GM12878 (cell line): ENCODE results near the gene EMC1. TPM values are rescaled to one million over a fixed set of nuclear protein-coding genes. Genes with fewer than 3 reads are reported as not detected.

Source experiments
- BHLHE40 ChIP-seq, 2 experiments: fragments of 450-650 bp in 1 of 2; IDR thresholded peaks; 2 replicates each; pipeline ENCODE4 v1.6.1; 2011 to 2017; ENCODE audit warnings: low read depth in 2 of 2, borderline replicate concordance in 1 of 2, improper control_type of control experiment in 1 of 2, low read length in 1 of 2, mild to moderate bottlenecking in 1 of 2
- BRCA1 ChIP-seq: IDR thresholded peaks from 2 replicates; pipeline ENCODE4 v1.6.1; 2011; ENCODE audit warnings: low read depth, low read length, improper control_type of control experiment
- CBX3 ChIP-seq: fragments of 200-600 bp; sonication (generic); IDR thresholded peaks from 2 replicates; pipeline ENCODE4 v1.6.1; 2016; ENCODE audit warnings: low read depth, borderline replicate concordance
- CHD1 ChIP-seq: IDR thresholded peaks from 2 replicates; pipeline ENCODE4 v1.6.1; 2012; ENCODE audit warnings: low read depth, low read length, improper control_type of control experiment
- CUX1 ChIP-seq: IDR thresholded peaks from 2 replicates; pipeline ENCODE4 v1.6.1; 2012; ENCODE audit warnings: improper control_type of control experiment, low read depth, low read length; ENCODE audit not compliant: insufficient replicate concordance
- GATAD2B ChIP-seq: fragments of 450-650 bp; conservative IDR thresholded peaks from 2 replicates; pipeline ENCODE4 v1.6.1; 2017; ENCODE audit warnings: low read depth, mild to moderate bottlenecking, moderate library complexity
- HCFC1 ChIP-seq: fragments of 150-350 bp; IDR thresholded peaks from 2 replicates; pipeline ENCODE4 v1.6.1; 2014; ENCODE audit warnings: low read length
- IRF4 ChIP-seq: IDR thresholded peaks from 2 replicates; pipeline ENCODE4 v1.6.1; 2011; ENCODE audit warnings: low read depth, low read length
- KLF5 ChIP-seq: fragments of 450-650 bp; IDR thresholded peaks from 2 replicates; pipeline ENCODE4 v1.6.1; 2014; ENCODE audit warnings: mild to moderate bottlenecking; ENCODE audit not compliant: partially characterized antibody
- MYC ChIP-seq: IDR thresholded peaks from 2 replicates; pipeline ENCODE4 v1.6.1; 2011; ENCODE audit warnings: mild to moderate bottlenecking, low read length, moderate library complexity, inconsistent platforms; ENCODE audit not compliant: insufficient read depth, insufficient replicate concordance, insufficient read length, severe bottlenecking
- NFXL1 ChIP-seq: fragments of 450-650 bp; IDR thresholded peaks from 2 replicates; pipeline ENCODE4 v1.6.1; 2017; ENCODE audit warnings: antibody characterized with exemption, mild to moderate bottlenecking, borderline replicate concordance
- NRF1 ChIP-seq: conservative IDR thresholded peaks from 2 replicates; pipeline ENCODE4 v1.6.1; 2011; ENCODE audit warnings: mild to moderate bottlenecking, low read depth, low read length, improper control_type of control experiment
- PAX5 ChIP-seq: IDR thresholded peaks from 2 replicates; pipeline ENCODE4 v1.6.1; 2011; ENCODE audit warnings: low read depth, low read length, borderline replicate concordance
- PML ChIP-seq: IDR thresholded peaks from 2 replicates; pipeline ENCODE4 v1.6.1; 2012; ENCODE audit warnings: low read length, inconsistent platforms
- POLR2A ChIP-seq: IDR thresholded peaks from 2 replicates; pipeline ENCODE4 v1.6.1; 2011; ENCODE audit warnings: low read depth, mild to moderate bottlenecking, low read length
- POU2F2 ChIP-seq: IDR thresholded peaks from 3 replicates; pipeline ENCODE4 v1.6.1; 2011; ENCODE audit warnings: low read depth, mild to moderate bottlenecking, low read length, borderline replicate concordance
- TARDBP ChIP-seq: IDR thresholded peaks from 2 replicates; pipeline ENCODE4 v1.6.1; 2016; ENCODE audit warnings: borderline replicate concordance
- TCF12 ChIP-seq: IDR thresholded peaks from 2 replicates; pipeline ENCODE4 v1.6.1; 2011; ENCODE audit warnings: low read depth, mild to moderate bottlenecking, low read length
- WRNIP1 ChIP-seq: IDR thresholded peaks from 2 replicates; pipeline ENCODE4 v1.6.1; 2011; ENCODE audit warnings: low read depth, low read length, improper control_type of control experiment, borderline replicate concordance
- YBX1 ChIP-seq: fragments of 450-650 bp; IDR thresholded peaks from 2 replicates; pipeline ENCODE4 v1.6.1; 2016; ENCODE audit warnings: antibody characterized with exemption
- ZBTB33 ChIP-seq: fragments of 450-650 bp; IDR thresholded peaks from 2 replicates; pipeline ENCODE4 v1.6.1; 2017; ENCODE audit warnings: mild to moderate bottlenecking
- ZNF217 ChIP-seq: fragments of 450-650 bp; IDR thresholded peaks from 2 replicates; pipeline ENCODE4 v1.6.1; 2017; ENCODE audit warnings: antibody characterized with exemption, mild to moderate bottlenecking
- ZNF622 ChIP-seq: fragments of 450-650 bp; IDR thresholded peaks from 2 replicates; pipeline ENCODE4 v1.6.1; 2017; ENCODE audit warnings: mild to moderate bottlenecking, inconsistent platforms
- ZSCAN29 ChIP-seq: fragments of 450-650 bp; IDR thresholded peaks from 2 replicates; pipeline ENCODE4 v1.6.1; 2017; ENCODE audit warnings: mild to moderate bottlenecking, moderate library complexity
- polyA plus RNA-seq, 11 experiments: library from polyadenylated mRNA; depleted of rRNA in 4 of 11; unstranded in 6 of 11; stranded (reverse) in 5 of 11; fragments of >200 nt; fragmentation: Nextera tagmentation in 4 of 11; fragmentation: Illumina TruSeq in 1 of 11; extraction: Ambion mirVana in 4 of 11; extraction: Trizol in 1 of 11; gene quantifications; 1 replicate in 1 of 11; 2 replicates in 10 of 11; pipeline versions ENCODE4 v1.2.1 to v1.2.3, GENCODE V29; 2011 to 2016; ENCODE audit warnings: inconsistent platforms in 2 of 11, missing spikeins in 2 of 11, low read depth in 1 of 11
- total RNA-seq, 4 experiments: library from RNA; depleted of rRNA in 3 of 4; stranded (reverse); fragments of >200 nt in 3 of 4; fragmentation: Illumina TruSeq in 1 of 4; extraction: Trizol in 1 of 4; gene quantifications; 2 replicates each; pipeline versions ENCODE4 v1.2.1 to v1.2.3, GENCODE V29; 2013 to 2021

The EMC1 gene
- total and polyA plus RNA-seq, 10 of the 15 experiments (the other 5 are each of a cell fraction or from before 2014, with no cell fraction given) = 12.2 to 43.6 (median 20.6) TPM

GRCh38 chr1:19209990-19210771 lies 41.1 kb downstream of the EMC1 start, which contains the start of gene UBR4 (continued):
- TF ChIP-seq HCFC1 = peak; percentile 86
- TF ChIP-seq CHD1 = no peak
- TF ChIP-seq PML = peak; percentile 80; the same call in 1 of the 2 replicates
- no peak; the same call in 1 of the 2 replicates for TF ChIP-seq TARDBP
- TF ChIP-seq MYC = no peak
- peak in 1 of 2 experiments; percentile 78; a peak in 2 of 4 replicates for TF ChIP-seq BHLHE40 (IDR thresholded peaks at IDR 0.05; ENCODE audit: borderline replicate concordance in 1 of 2, low read depth in 2 of 2, low read length in 1 of 2)
- no peak for TF ChIP-seq ZNF622
- TF ChIP-seq NFXL1 = no peak
- TF ChIP-seq CBX3 = no peak
- peak; percentile 69 for TF ChIP-seq NRF1
- TF ChIP-seq IRF4 = no peak
- TF ChIP-seq GATAD2B = peak; percentile 66
- no peak for TF ChIP-seq ZSCAN29
- no peak for TF ChIP-seq YBX1
- peak; percentile 17; the same call in 1 of the 2 replicates for TF ChIP-seq TCF12
- TF ChIP-seq ZBTB33 = no peak
- no peak for TF ChIP-seq CUX1
- TF ChIP-seq KLF5 = peak; percentile 57
- TF ChIP-seq POU2F2 = no peak; the same call in 2 of the 3 replicates
- no peak for TF ChIP-seq BRCA1
- no peak for TF ChIP-seq ZNF217
- TF ChIP-seq PAX5 = peak; percentile 73; the same call in 1 of the 2 replicates
- peak; percentile 97 for TF ChIP-seq POLR2A
- TF ChIP-seq WRNIP1 = no peak
